Esophagus muscularis mucosa (tissue), 3 donors: ENCODE results near the gene GIMAP2.

ENCODE experiments used
- EP300 ChIP-seq: sonication (generic); formaldehyde crosslinking; IDR thresholded peaks from one replicate; pipeline ENCODE4 v1.6.1; 2017; ENCODE audit warnings: antibody characterized with exemption
- TF ChIP-seq, protein P1 (sequence below), 3 experiments: fragments of 200-600 bp in 2 of 3; fragments of 450-650 bp in 1 of 3; sonication (generic) in 2 of 3; IDR thresholded peaks; one replicate each; pipeline ENCODE4 v1.5.1; 2017 to 2019; ENCODE audit warnings: antibody characterized with exemption in 3 of 3, mild to moderate bottlenecking in 2 of 3, moderate library complexity in 1 of 3

DNA sequence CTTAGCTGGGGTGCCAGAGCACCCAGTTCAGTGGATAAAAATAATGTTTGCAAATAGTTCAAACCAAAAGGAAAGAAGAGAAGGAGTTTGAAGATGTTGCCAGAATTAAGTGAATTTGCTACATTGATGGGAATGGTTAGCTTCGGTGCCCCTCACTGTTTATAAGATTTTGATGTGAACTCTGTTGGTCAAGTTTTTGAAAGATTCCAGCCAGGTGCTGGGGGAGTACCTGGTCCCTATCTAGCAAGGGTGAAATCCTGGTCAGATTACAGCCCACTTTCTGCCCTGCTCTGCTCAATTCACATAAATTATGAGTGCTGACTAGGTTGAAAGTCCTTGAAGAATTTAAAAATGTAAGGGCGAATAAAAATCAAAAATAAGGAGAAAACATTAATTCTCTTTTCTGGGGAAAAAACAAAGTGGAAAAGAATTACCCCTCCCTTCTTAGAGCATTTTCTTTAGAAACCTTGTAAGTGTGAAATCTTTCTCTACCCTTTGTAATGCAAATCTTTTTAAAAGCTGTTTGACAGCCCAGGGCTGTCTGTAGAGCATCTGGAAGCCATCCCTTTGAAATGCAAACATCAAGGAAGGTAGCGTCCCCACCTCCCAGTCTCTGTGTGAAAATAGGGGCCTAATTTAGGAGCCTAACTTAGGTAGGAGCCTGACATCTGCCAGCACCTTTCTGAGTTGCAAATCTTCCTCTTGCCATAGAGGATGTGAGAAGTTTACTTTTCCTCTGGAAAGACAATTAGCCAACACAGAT is 50.3 kb downstream of the GIMAP2 start:
- TF ChIP-seq, protein P1, sequence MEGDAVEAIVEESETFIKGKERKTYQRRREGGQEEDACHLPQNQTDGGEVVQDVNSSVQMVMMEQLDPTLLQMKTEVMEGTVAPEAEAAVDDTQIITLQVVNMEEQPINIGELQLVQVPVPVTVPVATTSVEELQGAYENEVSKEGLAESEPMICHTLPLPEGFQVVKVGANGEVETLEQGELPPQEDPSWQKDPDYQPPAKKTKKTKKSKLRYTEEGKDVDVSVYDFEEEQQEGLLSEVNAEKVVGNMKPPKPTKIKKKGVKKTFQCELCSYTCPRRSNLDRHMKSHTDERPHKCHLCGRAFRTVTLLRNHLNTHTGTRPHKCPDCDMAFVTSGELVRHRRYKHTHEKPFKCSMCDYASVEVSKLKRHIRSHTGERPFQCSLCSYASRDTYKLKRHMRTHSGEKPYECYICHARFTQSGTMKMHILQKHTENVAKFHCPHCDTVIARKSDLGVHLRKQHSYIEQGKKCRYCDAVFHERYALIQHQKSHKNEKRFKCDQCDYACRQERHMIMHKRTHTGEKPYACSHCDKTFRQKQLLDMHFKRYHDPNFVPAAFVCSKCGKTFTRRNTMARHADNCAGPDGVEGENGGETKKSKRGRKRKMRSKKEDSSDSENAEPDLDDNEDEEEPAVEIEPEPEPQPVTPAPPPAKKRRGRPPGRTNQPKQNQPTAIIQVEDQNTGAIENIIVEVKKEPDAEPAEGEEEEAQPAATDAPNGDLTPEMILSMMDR (IDR thresholded peaks at IDR 0.05) = no peak
- no peak for TF ChIP-seq EP300
